Islet of Langerhans (tissue), 1 donor: ENCODE data around the gene MGRN1.

Experiments
- FAIRE-seq: peaks from one replicate; lab custom pipeline; 2011; peaks lifted over from hg19 to GRCh38; lab: Jason Lieb, UNC

The MGRN1 gene

DNA sequence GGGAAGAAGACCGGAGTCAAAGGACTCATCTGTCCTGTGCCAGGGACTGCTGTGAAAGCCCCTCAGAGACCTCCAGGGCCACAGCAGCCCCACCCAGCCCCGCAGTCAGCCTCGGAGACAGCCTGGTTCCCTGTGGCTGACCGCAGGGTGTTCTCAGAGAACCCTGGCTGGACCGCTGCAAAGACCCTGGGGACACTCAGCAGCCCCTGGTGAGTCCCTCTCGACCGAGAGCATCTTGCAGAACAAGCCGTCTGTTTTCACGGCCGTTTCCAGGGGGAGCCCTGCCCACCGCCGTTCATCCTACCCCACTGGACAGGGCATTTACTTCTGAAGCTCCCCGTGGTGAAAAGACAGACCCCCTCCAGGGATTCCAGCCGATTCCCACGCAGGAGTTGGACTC is 20.2 kb upstream of the MGRN1 start:
- no peak for FAIRE-seq

GRCh38 chr16:4606354-4606753 is 18.3 kb upstream of the MGRN1 start:
- no peak for FAIRE-seq

GRCh38 chr16:4607841-4608703 is 16.6 kb upstream of the MGRN1 start:
- FAIRE-seq = no peak

DNA sequence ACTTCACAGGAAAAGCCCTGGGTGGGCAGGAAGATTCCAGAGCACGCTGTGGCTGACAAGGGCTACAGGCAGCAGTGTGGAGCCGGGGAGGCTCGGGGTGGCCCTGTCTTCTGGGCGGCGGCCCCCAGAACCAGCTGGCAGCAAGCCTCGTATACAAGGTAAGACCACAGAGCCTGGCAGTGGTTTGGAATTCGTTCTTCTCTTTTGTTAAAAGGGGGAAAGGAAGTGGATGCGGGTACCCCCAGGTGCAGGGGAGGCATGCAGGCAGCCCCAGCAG is 16.0 kb upstream of the MGRN1 start:
- FAIRE-seq = no peak

DNA sequence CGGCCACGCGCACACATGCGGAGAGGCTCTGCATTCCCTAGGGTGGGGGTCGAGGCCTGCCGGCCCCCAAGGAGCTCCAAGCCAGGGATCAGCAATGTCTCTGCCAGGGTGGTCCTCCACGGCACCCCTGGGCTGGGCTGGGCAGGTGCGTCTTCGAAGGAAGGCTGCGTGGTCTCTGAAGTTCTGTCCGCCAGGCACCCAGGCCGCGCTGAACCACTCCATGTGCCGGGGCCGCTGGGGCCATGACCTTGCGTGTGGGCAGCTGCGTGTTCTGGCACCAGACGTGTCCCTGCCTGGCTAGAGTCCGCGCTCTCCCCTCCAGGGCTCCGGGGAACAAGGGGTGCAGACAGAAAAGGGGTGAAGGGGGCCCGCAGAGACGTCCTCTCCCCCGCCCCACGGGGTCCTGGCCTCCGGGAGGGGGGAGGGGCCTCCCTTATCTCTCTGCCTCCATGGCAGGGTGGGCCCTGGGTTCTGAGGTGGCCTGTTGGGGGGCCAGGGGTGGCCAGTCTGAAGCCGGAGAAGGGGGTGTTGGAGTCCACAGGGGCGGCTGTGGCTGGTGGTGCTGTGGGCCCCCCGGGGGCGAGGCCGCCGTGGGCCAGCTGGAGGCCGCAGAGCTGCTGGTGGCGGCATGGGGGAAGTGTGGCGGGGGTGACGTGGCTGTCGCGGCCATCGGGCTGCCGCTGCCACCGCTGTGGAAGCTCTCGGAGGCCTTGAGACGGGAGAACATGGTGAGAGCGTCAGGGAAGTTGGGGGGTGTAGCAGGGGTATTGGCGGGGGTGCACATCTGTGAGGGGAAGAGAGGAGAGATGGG is 15.2 kb upstream of the MGRN1 start:
- FAIRE-seq = no peak

- no peak for FAIRE-seq
Observed at GRCh38 chr16:4610011-4611005, 14.3 kb upstream of the MGRN1 start.

- FAIRE-seq = no peak
Observed at GRCh38 chr16:4611337-4612021, 13.1 kb upstream of the MGRN1 start.

GRCh38 chr16:4612474-4612931 is 12.1 kb upstream of the MGRN1 start:
- no peak for FAIRE-seq

DNA sequence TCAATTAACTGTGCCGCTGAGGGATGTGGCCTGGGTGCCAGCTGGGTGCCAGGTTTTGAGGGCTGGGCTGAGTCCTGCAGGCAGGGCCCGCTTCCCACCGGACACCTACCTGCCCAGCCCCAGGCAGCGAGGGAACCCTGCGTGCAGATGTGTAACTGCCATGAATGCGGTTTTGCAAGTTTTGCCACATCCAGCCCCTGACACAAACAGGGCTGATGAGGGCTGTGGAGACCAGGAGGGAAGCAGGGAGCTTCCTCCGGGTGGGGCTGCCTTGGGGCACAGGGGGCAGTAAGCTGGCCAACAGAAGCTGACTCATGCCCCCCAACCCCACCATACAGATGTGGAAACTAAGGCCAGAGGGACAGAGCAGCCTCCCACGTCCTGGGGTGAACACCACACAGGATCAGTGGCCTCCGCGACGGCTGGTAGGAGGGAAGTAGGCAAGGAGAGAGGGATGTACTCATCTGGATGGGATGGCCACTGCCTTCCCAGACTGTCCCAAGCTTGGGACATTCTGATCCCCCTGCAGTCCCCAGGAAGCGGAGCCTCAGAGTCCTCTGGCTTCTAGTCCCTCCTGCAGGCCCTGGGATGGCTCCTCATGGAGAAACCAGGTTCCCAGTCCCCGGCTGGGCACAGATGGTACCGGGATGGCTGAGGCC is 11.5 kb upstream of the MGRN1 start:
- FAIRE-seq = no peak

DNA sequence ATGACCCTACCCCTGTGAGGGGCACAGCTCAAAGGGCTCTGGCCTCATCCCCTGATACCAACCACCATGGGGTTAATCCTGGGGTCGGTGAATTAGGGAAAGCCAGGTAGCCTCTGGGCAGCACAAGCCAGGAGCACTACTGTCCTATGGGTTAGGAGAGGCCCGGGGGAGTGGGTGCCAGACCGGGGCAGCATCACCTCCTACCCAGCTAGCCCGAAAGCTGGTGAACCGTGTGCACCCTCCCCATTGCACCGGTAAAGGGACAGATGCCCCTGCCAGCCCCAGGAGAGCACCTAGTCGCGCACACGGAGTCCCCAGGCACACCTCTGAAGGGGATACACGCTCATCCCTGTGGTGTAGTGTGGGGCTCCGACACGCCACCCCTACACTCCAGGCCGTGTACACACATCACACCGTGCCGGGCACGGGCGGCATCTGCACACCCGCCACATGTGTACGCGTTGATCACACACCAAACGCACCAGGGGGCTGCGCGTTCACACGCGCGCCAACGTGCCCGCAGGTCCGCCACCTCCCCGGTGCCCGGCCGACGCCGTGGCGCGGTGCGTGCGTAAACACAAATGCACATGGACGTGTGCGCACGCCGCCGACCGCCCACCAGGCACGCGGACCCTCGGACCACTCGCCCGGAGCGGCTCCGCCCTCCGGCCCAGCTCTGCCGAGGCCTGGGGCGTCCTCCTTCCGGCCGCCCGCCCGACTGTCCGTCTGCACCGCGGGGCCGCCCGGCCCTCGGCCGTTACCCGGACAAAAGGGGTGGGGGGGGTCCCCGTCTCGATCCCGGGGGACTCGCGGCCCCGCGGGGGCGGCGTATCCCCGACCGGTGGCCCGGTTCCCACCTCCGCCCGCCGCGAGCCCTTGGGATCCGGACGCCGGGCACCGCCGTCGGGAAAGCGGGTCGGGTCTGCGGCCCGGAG is 10.7 kb upstream of the MGRN1 start:
- no peak for FAIRE-seq

- no peak for FAIRE-seq
Observed at GRCh38 chr16:4614571-4615383, 9.8 kb upstream of the MGRN1 start, which contains the start of gene UBALD1. Gene UBALD1 (minus strand): TSS chr16:4614888. CDS start chr16:4614797, 91 bp downstream.

GRCh38 chr16:4615384-4616046 is 9.1 kb upstream of the MGRN1 start:
- no peak for FAIRE-seq

DNA sequence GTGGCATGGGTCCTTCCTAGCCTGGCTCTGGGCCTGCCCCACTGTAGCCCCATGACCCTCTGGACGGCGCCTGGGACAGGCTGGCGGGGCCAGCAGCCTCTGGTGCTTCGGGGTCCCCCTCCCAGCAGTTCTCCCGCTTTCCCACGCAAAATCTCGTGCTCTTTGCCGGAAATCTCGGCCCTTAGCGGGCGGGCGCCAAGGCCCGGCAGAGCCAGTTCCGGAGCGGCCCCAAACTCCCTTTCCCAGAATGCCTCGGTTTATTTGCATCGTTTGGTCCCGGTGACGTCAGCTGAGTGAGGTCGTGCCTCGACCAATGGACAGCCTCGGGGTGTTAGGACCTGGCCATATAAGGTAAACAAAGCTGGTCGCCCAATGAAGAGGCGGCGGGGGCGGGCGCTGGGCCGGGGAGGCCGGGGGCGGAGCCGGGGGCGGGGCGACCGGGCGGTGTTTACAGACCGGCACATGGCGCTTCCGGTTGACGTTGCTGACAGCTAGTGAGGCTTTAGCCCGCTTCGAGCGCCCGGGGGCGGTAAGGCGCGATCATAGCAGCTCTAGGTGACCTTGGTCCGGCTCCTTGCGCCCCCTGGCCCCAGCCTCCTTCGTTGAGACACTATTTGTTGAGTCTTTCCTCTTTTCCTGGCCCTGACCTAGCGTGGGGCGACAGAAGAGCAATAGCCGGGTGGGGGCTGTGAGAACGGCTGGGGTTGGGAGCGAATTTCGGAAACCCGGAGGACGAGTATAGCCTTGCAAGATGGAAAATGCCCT is 8.4 kb upstream of the MGRN1 start:
- peak; percentile 97 for FAIRE-seq

GRCh38 chr16:4617880-4618279 is 6.7 kb upstream of the MGRN1 start:
- no peak for FAIRE-seq

- FAIRE-seq = no peak
Observed at GRCh38 chr16:4618645-4619418, 5.8 kb upstream of the MGRN1 start.

DNA sequence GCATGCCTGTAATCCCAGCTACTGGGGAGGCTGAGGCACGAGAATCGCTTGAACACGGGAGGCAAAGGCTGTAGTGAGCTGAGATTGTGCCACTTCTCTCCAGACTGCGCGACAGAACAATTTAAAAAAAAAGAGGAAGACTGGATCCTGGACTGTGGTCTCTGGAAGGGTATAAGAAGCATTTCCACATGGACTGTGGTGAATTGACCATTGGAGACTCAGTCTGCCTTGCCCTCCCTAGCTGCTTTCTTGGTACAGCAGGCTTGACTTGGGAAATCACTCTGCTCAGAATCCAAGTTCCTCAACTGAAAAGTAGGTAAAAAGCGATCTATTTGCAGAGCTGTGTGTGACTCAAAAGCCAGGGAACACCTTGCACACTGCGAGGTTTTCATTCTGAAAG is 1.0 kb upstream of the MGRN1 start:
- no peak for FAIRE-seq
